Stomach (tissue), 9 donors: ENCODE data around the gene HTRA2. TPM values are rescaled to one million over a fixed set of nuclear protein-coding genes. Genes with fewer than 3 reads are reported as not detected.
A peak's percentile ranks its signal among the peaks of the same experiment; 100 is the strongest.
"Not testable (repeated sequence)": the region's sequence is repeated elsewhere in the genome, so short reads cannot be mapped to it uniquely, and the experiment has no call there.

Experiments
- DNase-seq, 2 donors: peaks; one replicate each; pipeline versions ENCODE4 v3.0.0 to v3.0.0-alpha.2; 2013 to 2019
- H3K27ac ChIP-seq, 5 donors: fragments of 200-600 bp in 4 of 5; sonication (generic) in 4 of 5; one replicate each; pipeline ENCODE4 v1.5.1; 2013 to 2019; ENCODE audit warnings: mild to moderate bottlenecking in 1 of 5, moderate library complexity in 1 of 5
- H3K27me3 ChIP-seq, 3 donors: fragments of 200-600 bp; sonication (generic); one replicate each; pipeline ENCODE4 v1.5.1; 2017 to 2019; ENCODE audit warnings: mixed run types in 1 of 3
- H3K36me3 ChIP-seq, 4 donors: fragments of 200-600 bp; sonication (generic); 1 replicate in 3 of 4; 2 replicates in 1 of 4; pipeline ENCODE4 v1.5.1; 2016 to 2019
- H3K4me1 ChIP-seq, 4 donors: fragments of 200-600 bp; sonication (generic); one replicate each; pipeline ENCODE4 v1.5.1; 2016 to 2019
- H3K4me3 ChIP-seq, 4 donors: fragments of 200-600 bp; sonication (generic) in 3 of 4; one replicate each; pipeline ENCODE4 v1.5.1; 2016 to 2019; ENCODE audit warnings: mild to moderate bottlenecking in 1 of 4
- H3K9me3 ChIP-seq, 4 donors: fragments of 200-600 bp; sonication (generic); one replicate each; pipeline ENCODE4 v1.5.1; 2016 to 2019
- CTCF ChIP-seq, 7 experiments: fragments of 450-650 bp in 4 of 7; fragments of 200-600 bp in 3 of 7; sonication (generic) in 3 of 7; IDR thresholded peaks; one replicate each; pipeline ENCODE4 v1.5.1; 2016 to 2019; ENCODE audit warnings: antibody characterized with exemption in 7 of 7, control low read depth in 2 of 7, mild to moderate bottlenecking in 1 of 7
- EP300 ChIP-seq: sonication (generic); formaldehyde crosslinking; IDR thresholded peaks from one replicate; pipeline ENCODE4 v1.6.1; 2017; ENCODE audit warnings: antibody characterized with exemption
- POLR2A ChIP-seq, 4 donors: fragments of 450-650 bp; IDR thresholded peaks; one replicate each; pipeline ENCODE4 v1.6.1; 2016; ENCODE audit warnings: antibody characterized with exemption in 4 of 4, control low read depth in 2 of 4, mild to moderate bottlenecking in 1 of 4, moderate library complexity in 1 of 4
- POLR2AphosphoS5 ChIP-seq, 3 donors: sonication (generic); formaldehyde crosslinking; IDR thresholded peaks; one replicate each; pipeline ENCODE4 v1.6.1; 2016; ENCODE audit warnings: antibody characterized with exemption in 3 of 3
- WGBS, 5 donors: extraction: QIAGEN DNeasy Blood & Tissue Kit in 3 of 5; methylation state at CpG; one replicate each; pipeline versions ENCODE4 v1.1.5 to v1.1.7; 2013 to 2018; 5-methylcytosine and 5-hydroxymethylcytosine counted together
- intact Hi-C: fragments of 100-400 bp; cut with DNase I; formaldehyde crosslinking; loops from one replicate; pipeline ENCODE4 v1.15.1; 2023; ENCODE audit warnings: low total_unique reads
- polyA plus RNA-seq, 3 donors: library from polyadenylated mRNA; stranded (reverse); fragments of 200-250 nt; gene quantifications; one replicate each; pipeline ENCODE4 v1.2.3, GENCODE V29; 2013
- total RNA-seq, 5 donors: library from RNA; depleted of rRNA; stranded (reverse); fragments of >200 nt; gene quantifications; one replicate each; pipeline versions ENCODE4 v1.1.0 to v1.2.3, GENCODE V29; 2014 to 2016
- donor health status: healthy with polysubstance abuse.
- donor health status: Bipolar disorder and iron deficiency.
- donor health status: healthy.

HTRA2 gene
- total and polyA plus RNA-seq, 8 donors, result 7.6 to 60.0 (median 25.0) TPM

GRCh38 chr2:74482801-74483674, 46.7 kb upstream of the HTRA2 start, which contains the start of the genes CCDC142 and TTC31:
CCDC142 (minus strand) TSS chr2:74482998; CDS start chr2:74482837, 161 bp downstream.
TTC31 (plus strand) TSS chr2:74483081; CDS start chr2:74483096, 15 bp downstream.
- 0 to 2% (median 1%) methylated on average over 30 to 50 of the region's 50 CpGs for WGBS, 5 donors
- TF ChIP-seq POLR2AphosphoS5 (IDR thresholded peaks at IDR 0.05) (peak; percentile 59 to 87 (median 69)), POLR2A (IDR thresholded peaks at IDR 0.05) (no peak), CTCF (IDR thresholded peaks at IDR 0.05) (peak in 5 of 7 experiments; percentile 63 to 91 (median 78))
- Histone ChIP-seq H3K27me3 (no peaks in the 10 kb centered on the region), H3K9me3 (no peaks in the 10 kb centered on the region), H3K27ac (peak within 1 kb of the TSS; percentile 80 to 94 (median 92)), H3K4me3 (peak within 1 kb of the TSS; percentile 76 to 98 (median 92)), H3K36me3 (peaks cover 9 to 61% (median 54%) of the 10 kb centered on the region in 4 donors), H3K4me1 (peaks cover 20 to 49% (median 41%) of the 10 kb centered on the region in 4 donors)
- intact Hi-C loops, result loop anchor here (5.0 kb wide), 1 partner anchor 104 kb away; no protein-coding TSS in a partner anchor
- peak; percentile 97 to 99 for DNase-seq

GRCh38 chr2:74483675-74484164, 46.0 kb upstream of the HTRA2 start:
- intact Hi-C loops, result loop anchor here (5.0 kb wide), 1 partner anchor 104 kb away; no protein-coding TSS in a partner anchor
- WGBS, 5 donors, result 75 to 80% (median 77%) methylated on average over 19 of the region's 19 CpGs
- H3K36me3 ChIP-seq, result peaks cover 9 to 63% (median 57%) of the 10 kb centered on the region in 4 donors
- H3K9me3 ChIP-seq, DNase-seq, H3K27me3 ChIP-seq: not testable (repeated sequence)
- peak overlapping the region; percentile 76 to 98 (median 92) for H3K4me3 ChIP-seq
- peak overlapping the region in 4 of 5 donors; percentile 91 to 94 (median 92) for H3K27ac ChIP-seq
- H3K4me1 ChIP-seq, result peaks cover 20 to 49% (median 41%) of the 10 kb centered on the region in 4 donors

- no peak for DNase-seq
- H3K27me3 ChIP-seq, result no peaks in the 10 kb centered on the region
- no peaks in the 10 kb centered on the region for H3K9me3 ChIP-seq
- H3K36me3 ChIP-seq, result peaks cover 20 to 65% (median 60%) of the 10 kb centered on the region in 4 donors
- no peak overlapping the region for H3K4me3 ChIP-seq
- WGBS, 5 donors, result 70 to 92% (median 75%) methylated on average over 2 of the region's 2 CpGs
- intact Hi-C loops, result no loop called here
- no peak overlapping the region for H3K27ac ChIP-seq
- TF ChIP-seq EP300, result no peak
- no peak for TF ChIP-seq POLR2AphosphoS5 (IDR thresholded peaks at IDR 0.05)
- TF ChIP-seq POLR2A (IDR thresholded peaks at IDR 0.05), result no peak
- TF ChIP-seq CTCF (IDR thresholded peaks at IDR 0.05), result no peak
- H3K4me1 ChIP-seq, result peaks cover 16 to 36% (median 27%) of the 10 kb centered on the region in 4 donors
Measured at GRCh38 chr2:74486141-74486540, 43.6 kb upstream of the HTRA2 start.

GRCh38 chr2:74488643-74489481, 40.9 kb upstream of the HTRA2 start:
- TF ChIP-seq CTCF (IDR thresholded peaks at IDR 0.05), result no peak
- TF ChIP-seq EP300, result no peak
- no peak for TF ChIP-seq POLR2A (IDR thresholded peaks at IDR 0.05)
- no peak for TF ChIP-seq POLR2AphosphoS5 (IDR thresholded peaks at IDR 0.05)
- WGBS, 5 donors, result 87 to 94% (median 93%) methylated on average over 9 of the region's 9 CpGs
- intact Hi-C loops, result no loop called here
- DNase-seq, result no peak
- H3K36me3 ChIP-seq, result peaks cover 47 to 91% (median 86%) of the 10 kb centered on the region in 4 donors
- H3K4me3 ChIP-seq, result no peak overlapping the region
- peaks cover under 1 to 18% (median 8%) of the 10 kb centered on the region in 4 donors for H3K4me1 ChIP-seq
- H3K27ac ChIP-seq, result no peak overlapping the region
- H3K27me3 ChIP-seq, result no peaks in the 10 kb centered on the region
- H3K9me3 ChIP-seq, result no peaks in the 10 kb centered on the region
